ENCODE results near the gene TAC4.
A peak's percentile ranks its signal among the peaks of the same experiment; 100 is the strongest.
"Not testable (repeated sequence)": the region's sequence is repeated elsewhere in the genome, so short reads cannot be mapped to it uniquely, and the experiment has no call there.

Gene TAC4

GRCh38 chr17:49829026-49829425 lies 18.8 kb downstream of the TAC4 start:
- no peak for TF ChIP-seq CTCF (IDR thresholded peaks at IDR 0.05; ENCODE audit: control insufficient read depth, insufficient read depth, low read depth, low read length, missing control alignments)
- no peak for DNase-seq (ENCODE audit: low read depth)
- H3K4me3 ChIP-seq (ENCODE audit: control insufficient read depth, low read depth, low read length) = no peak overlapping the region

GRCh38 chr17:49828325-49828724 lies 19.5 kb downstream of the TAC4 start:
- not testable (repeated sequence) for DNase-seq (ENCODE audit: low read depth); H3K4me3 ChIP-seq (ENCODE audit: control insufficient read depth, low read depth, low read length)

DNA sequence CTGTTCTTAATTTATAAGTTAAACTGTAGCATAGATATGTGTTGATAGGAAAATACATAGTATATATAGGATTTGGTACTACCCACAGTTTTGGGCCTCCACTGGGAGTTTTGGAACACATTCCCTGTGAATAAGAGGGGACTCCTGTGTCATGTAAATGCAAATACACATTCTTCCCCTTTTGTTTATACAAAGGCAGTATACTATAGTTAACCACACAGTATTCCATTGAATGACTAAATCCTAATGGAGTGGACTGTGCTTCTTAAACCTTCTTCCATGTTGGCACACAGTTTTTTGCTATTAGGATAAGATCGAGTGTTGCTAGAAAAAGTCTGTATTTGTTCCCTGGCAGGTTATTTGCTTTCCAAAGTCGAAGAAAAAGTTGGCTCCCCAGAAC lies 22.2 kb downstream of the TAC4 start:
- no peak for TF ChIP-seq CTCF (IDR thresholded peaks at IDR 0.05; ENCODE audit: control insufficient read depth, insufficient read depth, low read depth, low read length, missing control alignments)
- no peak overlapping the region for H3K4me3 ChIP-seq (ENCODE audit: control insufficient read depth, low read depth, low read length)
- DNase-seq (ENCODE audit: low read depth) = no peak

- TF ChIP-seq CTCF (IDR thresholded peaks at IDR 0.05; ENCODE audit: control insufficient read depth, insufficient read depth, low read depth, low read length, missing control alignments) = no peak
- no peak overlapping the region for H3K4me3 ChIP-seq (ENCODE audit: control insufficient read depth, low read depth, low read length)
- DNase-seq (ENCODE audit: low read depth) = peak; percentile 43
These were observed 24.3 kb downstream of the TAC4 start for GRCh38 chr17:49823614-49824013.

DNA sequence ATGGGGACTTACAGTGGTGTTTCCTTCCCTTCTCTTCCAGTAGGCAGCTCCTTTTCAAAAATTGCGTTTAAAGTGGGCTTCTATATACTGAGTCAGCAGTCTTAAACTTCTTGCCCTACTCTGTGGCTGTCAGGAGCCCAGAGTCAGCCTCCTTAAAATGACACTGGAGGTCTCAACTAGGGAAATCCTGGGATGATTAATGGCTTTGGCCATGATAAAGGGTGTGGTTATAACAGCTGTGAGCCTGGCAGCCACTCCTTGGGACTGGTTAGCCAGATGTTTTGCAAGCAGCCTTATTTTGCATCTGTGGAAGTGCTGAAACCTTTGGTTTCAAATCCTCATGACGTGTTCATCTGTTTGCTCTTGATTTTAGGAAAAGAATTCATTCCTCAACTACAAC lies 25.0 kb downstream of the TAC4 start:
- no peak for TF ChIP-seq CTCF (IDR thresholded peaks at IDR 0.05; ENCODE audit: control insufficient read depth, insufficient read depth, low read depth, low read length, missing control alignments)
- peak; percentile 48 for DNase-seq (ENCODE audit: low read depth)
- H3K4me3 ChIP-seq (ENCODE audit: control insufficient read depth, low read depth, low read length) = no peak overlapping the region

GRCh38 chr17:49821916-49822315 lies 26.0 kb downstream of the TAC4 start:
- no peak overlapping the region for H3K4me3 ChIP-seq (ENCODE audit: control insufficient read depth, low read depth, low read length)
- no peak for DNase-seq (ENCODE audit: low read depth)
- no peak for TF ChIP-seq CTCF (IDR thresholded peaks at IDR 0.05; ENCODE audit: control insufficient read depth, insufficient read depth, low read depth, low read length, missing control alignments)

GRCh38 chr17:49821466-49821865 lies 26.4 kb downstream of the TAC4 start:
- no peak overlapping the region for H3K4me3 ChIP-seq (ENCODE audit: control insufficient read depth, low read depth, low read length)
- no peak for TF ChIP-seq CTCF (IDR thresholded peaks at IDR 0.05; ENCODE audit: control insufficient read depth, insufficient read depth, low read depth, low read length, missing control alignments)
- no peak for DNase-seq (ENCODE audit: low read depth)
